HG02970 (cell line): Measurements from ENCODE around the gene VPS54.

Experiments used
- ATAC-seq: cut with Tn5 transposase; IDR thresholded peaks from one replicate; pipeline ENCODE4 v1.9.1; 2021; ENCODE audit warnings: mild to moderate bottlenecking, moderate library complexity, moderate number of reproducible peaks; ENCODE audit not compliant: unreplicated experiment, low FRiP score

Gene VPS54

GRCh38 chr2:64019083-64019974, at the start of gene VPS54:
TSS of gene VPS54 (minus strand) at chr2:64019428. CDS start at chr2:63983999, 35,429 bp downstream.
- ATAC-seq: peak; percentile 54

- ATAC-seq: no peak
These were observed 48.1 kb upstream of the VPS54 start for GRCh38 chr2:64067326-64067725.

- no peak for ATAC-seq
These were observed 46.3 kb upstream of the VPS54 start for GRCh38 chr2:64065516-64065915.

DNA sequence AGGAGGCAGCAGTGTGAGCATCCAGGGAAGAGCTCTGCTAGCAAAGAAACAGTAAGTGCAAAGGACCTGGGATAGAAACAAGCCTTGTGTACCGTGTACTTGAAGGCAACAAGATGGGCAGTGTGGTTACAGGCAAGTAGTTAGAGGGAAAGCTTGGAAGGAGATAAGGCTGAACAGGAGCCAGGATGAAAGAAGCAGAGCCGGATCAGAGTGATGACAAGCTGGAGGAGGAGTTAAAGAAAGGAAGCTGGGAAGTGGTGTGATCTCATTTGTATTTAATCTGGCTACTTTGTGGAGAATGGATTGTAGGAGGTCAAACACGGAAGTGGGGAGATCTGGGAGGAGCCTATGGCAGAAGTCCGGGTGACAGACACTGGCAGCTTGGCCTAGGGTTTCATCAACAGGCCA, 44.7 kb upstream of the VPS54 start:
- ATAC-seq: no peak

- no peak for ATAC-seq
These were observed 44.2 kb upstream of the VPS54 start for GRCh38 chr2:64063454-64063853.

GRCh38 chr2:64062840-64063239, 43.6 kb upstream of the VPS54 start:
- ATAC-seq: no peak

DNA sequence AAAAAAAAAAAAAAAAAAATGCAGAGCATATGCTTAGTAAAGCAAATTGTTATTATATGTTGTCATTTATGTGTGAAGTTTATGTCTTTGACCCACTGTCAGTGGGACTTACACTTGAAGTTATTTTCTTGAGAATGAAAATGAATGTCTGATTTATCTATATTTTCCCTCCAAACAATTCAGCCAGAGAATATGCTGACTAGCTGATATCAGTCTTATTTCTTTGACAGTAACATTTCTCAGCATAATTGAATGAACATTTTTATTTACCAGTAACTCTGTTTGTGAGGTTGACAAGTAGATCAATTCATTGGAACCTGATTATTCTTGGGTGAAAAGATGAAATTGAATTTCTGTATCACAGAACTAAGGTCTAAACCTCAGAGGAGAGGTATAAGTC, 40.0 kb upstream of the VPS54 start:
- no peak for ATAC-seq

DNA sequence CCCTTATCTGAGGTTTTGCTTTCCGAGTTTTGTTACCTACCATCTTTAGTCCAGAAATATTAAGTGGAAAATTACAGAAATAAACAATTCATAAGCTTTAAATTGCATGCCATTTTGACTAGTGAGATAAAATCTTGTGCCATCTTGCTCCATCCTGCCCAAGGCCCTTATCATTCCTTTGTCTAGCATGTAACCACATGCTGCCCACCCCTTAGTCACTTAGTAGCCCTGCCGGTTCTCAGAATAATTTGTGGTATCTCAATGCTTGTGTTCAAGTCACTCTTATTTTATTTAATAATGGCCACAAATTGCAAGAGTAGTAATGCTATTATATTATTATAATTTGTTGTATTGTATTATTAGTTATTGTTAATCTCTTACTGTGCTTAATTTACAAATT, 36.8 kb upstream of the VPS54 start:
- no peak for ATAC-seq

DNA sequence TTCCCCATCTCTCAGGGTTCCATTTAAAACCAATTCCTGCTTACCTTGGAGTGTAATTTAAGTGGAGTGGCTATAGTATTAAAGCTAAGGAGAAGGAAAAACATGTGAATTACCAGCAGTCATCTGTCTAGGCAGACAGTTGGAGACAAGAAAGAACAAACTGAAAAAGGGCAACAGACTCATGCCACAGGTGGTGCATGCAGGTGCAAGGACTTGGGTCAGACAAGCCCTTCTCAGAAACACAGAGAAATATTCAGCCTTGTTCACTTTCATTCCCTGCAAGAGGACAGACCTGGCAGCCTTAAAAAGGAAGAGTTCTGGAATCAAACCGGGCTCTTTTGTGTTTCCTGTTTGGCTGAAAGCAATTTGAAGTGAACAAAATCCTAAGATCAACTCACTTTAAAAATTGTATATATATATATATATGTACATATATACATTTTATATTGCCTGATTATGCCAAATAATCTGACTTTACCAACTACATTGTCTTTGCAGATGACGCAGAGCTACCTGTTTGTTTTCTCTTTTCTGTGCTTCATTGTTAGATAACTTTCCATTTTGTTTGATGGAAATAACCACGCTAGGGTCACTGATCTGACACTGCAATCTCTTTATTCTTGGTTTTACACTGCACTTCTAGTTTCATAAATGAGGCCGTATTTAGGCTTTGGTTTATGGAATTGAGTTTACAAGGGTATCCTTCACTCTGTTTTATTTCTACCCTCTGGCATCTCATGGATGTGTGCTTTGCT, 35.1 kb upstream of the VPS54 start:
- no peak for ATAC-seq

GRCh38 chr2:64052463-64053241, 33.4 kb upstream of the VPS54 start:
- no peak for ATAC-seq

- ATAC-seq: no peak
These were observed 30.5 kb upstream of the VPS54 start for GRCh38 chr2:64049633-64050220.

- ATAC-seq: no peak
These were observed 26.7 kb upstream of the VPS54 start for GRCh38 chr2:64045938-64046337.

GRCh38 chr2:64040161-64040560, 20.9 kb upstream of the VPS54 start:
- ATAC-seq: no peak

- ATAC-seq: peak; percentile 76
These were observed 16.9 kb upstream of the VPS54 start for GRCh38 chr2:64036034-64036705.

- no peak for ATAC-seq
These were observed 16.1 kb upstream of the VPS54 start for GRCh38 chr2:64035072-64035942.

DNA sequence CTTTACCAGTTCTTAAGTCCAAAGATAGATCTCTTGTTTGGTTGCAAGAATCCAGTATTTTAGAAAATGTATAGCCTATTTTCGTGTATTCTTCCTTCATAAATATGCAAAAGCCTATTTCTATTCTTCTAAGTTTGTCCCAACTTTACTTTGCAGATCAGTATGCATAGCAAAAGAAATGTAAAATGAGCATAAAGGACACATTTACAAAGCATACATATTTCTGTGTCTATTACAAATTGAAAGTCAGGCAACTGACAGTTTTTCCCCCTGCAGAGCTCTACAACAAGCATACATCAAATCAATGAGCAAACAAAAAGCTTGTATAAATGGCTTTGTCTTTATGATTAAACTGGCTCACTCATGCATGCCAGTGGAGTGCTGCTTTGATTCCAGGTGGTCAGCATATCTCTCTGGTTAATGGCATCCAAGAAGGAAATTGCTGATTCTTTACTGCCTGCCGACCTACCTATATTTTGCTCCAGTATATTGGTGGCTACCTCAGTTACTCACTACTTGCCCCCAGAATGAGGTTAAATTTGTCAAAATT, 10.0 kb upstream of the VPS54 start:
- no peak for ATAC-seq

DNA sequence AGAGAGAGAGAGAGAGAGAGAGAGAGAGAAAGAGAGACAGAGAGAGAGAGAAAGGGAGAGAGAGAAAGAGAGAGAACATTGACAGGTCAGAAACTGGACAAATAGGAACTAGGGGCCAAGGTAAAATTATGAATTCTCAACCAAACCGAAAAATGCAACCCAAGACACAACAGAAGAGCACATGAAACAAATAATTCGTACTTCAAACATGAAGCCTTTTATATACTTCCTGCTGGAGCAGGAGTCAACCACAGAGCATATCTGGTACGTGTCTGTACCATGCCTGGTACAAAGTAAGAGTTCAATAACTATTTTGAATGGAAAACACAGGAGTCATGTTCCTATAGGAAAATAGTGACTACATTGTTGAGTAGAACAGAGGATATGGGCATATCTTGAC, 6.5 kb upstream of the VPS54 start:
- ATAC-seq: no peak

DNA sequence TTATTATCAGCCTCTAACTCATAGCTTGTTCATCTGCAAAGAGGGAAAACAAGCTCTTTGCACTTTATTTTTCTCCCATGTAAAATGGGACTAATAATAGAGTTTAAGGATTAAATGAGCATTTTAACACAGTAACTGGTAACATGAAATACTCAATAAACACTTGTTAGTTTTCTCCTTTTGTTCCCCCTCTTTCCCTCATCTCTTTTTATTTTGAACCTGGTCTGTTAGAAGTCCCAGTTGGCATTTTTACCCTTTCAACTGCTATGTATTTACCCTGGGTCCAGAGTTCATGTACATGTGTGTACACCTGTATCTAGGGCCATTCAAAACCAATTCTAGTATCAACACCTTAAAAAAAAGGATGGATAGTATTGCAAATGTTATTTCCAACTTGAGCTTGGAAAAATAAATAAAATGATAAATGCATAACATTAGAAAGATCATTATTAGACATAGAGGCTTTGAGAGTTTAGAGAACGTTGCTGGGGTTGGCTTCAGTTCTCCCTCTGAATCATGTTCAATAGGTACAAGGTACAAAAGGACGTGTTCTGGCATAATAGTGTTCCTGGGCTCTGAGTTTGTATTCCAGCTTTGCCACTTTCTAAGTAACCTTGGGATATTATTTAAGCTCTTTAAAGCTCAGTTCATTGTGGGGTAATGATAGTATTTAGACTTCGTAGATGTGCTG, 5.2 kb upstream of the VPS54 start:
- no peak for ATAC-seq
